Dermis lymphatic vessel endothelial cell (primary cell): ENCODE measurements around the gene CNOT6. TPM values are rescaled to one million over a fixed set of nuclear protein-coding genes. Genes with fewer than 3 reads are reported as not detected.

Experiments
- total RNA-seq: library from RNA; depleted of rRNA; stranded (reverse); fragments of >200 nt; gene quantifications from 2 replicates; pipeline ENCODE4 v1.2.1, GENCODE V29; 2014

Gene CNOT6
- 18.2 and 26.3 TPM in 2 replicates for total RNA-seq

DNA sequence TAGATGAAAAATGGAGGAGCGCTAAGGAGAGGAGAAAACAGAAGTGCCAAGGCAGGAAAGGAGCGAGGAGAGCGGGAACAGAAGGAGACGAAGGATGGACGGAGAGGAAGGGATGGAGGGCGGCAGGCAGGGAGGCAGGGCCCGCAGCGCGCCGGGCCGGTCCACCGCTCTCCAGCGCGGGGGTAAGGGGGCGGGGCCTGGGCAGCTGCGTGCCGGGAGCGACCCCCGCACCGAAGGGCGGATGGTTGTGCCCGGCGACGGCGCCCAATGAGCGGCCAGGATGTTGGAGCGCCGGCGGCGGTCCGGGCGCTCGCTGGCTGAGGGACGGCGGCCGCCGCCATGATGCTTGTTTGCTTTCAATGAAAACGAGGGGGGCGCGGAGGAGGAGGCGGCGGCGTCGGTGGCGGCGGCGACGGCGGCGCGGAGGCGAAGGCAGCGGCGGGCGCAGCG, at the start of gene CNOT6:
CNOT6 (plus strand) TSS at position 320 of the 450 bp plus-strand sequence. CDS start 34,898 bp downstream, outside the sequence.

DNA sequence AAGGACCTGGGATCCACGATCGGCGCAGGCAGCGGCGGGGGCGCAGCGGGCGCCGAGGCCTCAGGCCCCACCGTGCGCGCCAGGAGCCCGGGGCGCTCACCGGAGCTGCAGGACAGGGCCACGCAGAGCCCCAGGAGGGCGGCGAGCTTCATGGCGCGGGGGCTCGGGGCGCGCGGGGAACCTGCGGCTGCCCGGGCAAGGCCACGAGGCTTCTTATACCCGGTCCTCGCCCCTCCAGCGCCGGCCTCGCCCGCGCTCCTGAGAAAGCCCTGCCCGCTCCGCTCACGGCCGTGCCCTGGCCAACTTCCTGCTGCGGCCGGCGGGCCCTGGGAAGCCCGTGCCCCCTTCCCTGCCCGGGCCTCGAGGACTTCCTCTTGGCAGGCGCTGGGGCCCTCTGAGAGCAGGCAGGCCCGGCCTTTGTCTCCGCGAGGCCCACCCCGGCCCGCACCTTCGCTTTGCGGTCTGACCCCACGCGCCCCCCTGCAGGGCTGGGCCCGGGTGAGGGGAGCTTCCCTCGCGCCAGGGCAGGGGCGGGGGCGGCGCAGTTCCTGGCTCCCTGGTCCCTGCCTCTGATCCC, 97.2 kb downstream of the CNOT6 start, which contains the start of gene SCGB3A1:
SCGB3A1 (minus strand) TSS at position 189 of the 577 bp plus-strand sequence; CDS start at position 152, 37 bp downstream.

Other genes starting within 250 kb of the CNOT6 start
- gene MAPK9, start 202.3 kb upstream of the CNOT6 start, total RNA-seq: 25.2 and 26.9 TPM in 2 replicates
- gene GFPT2, start 141.0 kb upstream of the CNOT6 start, total RNA-seq: 0.34 and 1.2 TPM in 2 replicates
- 1.4 and 2.0 TPM in 2 replicates for gene SCGB3A1, start 97.1 kb downstream of the CNOT6 start, total RNA-seq
- gene FLT4, start 155.2 kb downstream of the CNOT6 start, total RNA-seq: 283 and 533 TPM in 2 replicates
- not detected in 2 replicates for gene OR2Y1, start 245.7 kb downstream of the CNOT6 start, total RNA-seq